ENCODE data around the gene THAP4. TPM values are rescaled to one million over a fixed set of nuclear protein-coding genes. Genes with fewer than 3 reads are reported as not detected.
A peak's percentile ranks its signal among the peaks of the same experiment; 100 is the strongest.

THAP4 gene
- total and polyA plus RNA-seq, 2 of the 13 experiments (the other 11 are each of a cell fraction or from before 2014, with no cell fraction given), result 59.7 to 75.7 TPM

- TF ChIP-seq TBX3 (IDR thresholded peaks at IDR 0.05; ENCODE audit: borderline replicate concordance) (peak; percentile 73; the same call in 1 of the 2 replicates), POLR2AphosphoS5 (IDR thresholded peaks at IDR 0.05; ENCODE audit: low read depth, low read length) (no peak), ZNF879 (CRISPR knock-in tag; IDR thresholded peaks at IDR 0.05) (no peak), ELK4 (CRISPR knock-in tag; IDR thresholded peaks at IDR 0.05; ENCODE audit: borderline replicate concordance) (no peak), ZSCAN25 (CRISPR knock-in tag; IDR thresholded peaks at IDR 0.05) (peak; percentile 46; the same call in 1 of the 2 replicates), SMC3 (IDR thresholded peaks at IDR 0.05; ENCODE audit: low read length) (no peak), ZNF230 (CRISPR knock-in tag; IDR thresholded peaks at IDR 0.05) (peak; percentile 59), SNAI1 (CRISPR knock-in tag; IDR thresholded peaks at IDR 0.05; ENCODE audit: borderline replicate concordance) (no peak), ZNF280D (CRISPR knock-in tag; IDR thresholded peaks at IDR 0.05) (peak; percentile 79), ZNF768 (CRISPR knock-in tag; IDR thresholded peaks at IDR 0.05) (no peak), RBAK (CRISPR knock-in tag; IDR thresholded peaks at IDR 0.05) (peak; percentile 61; the same call in 1 of the 2 replicates), ZNF720 (CRISPR knock-in tag; IDR thresholded peaks at IDR 0.05) (no peak), SP1 (IDR thresholded peaks at IDR 0.05) (no peak), SP1 (CRISPR knock-in tag; IDR thresholded peaks at IDR 0.05) (no peak), HCFC1 (IDR thresholded peaks at IDR 0.05; ENCODE audit: low read depth, low read length) (no peak), ZNF740 (CRISPR knock-in tag; IDR thresholded peaks at IDR 0.05) (no peak), GPBP1L1 (CRISPR knock-in tag; IDR thresholded peaks at IDR 0.05) (no peak), NFE2 (CRISPR knock-in tag; IDR thresholded peaks at IDR 0.05) (no peak), TFAP4 (IDR thresholded peaks at IDR 0.05; ENCODE audit: borderline replicate concordance, low read depth) (peak; percentile 83; the same call in 1 of the 2 replicates), ZBTB46 (CRISPR knock-in tag; IDR thresholded peaks at IDR 0.05; ENCODE audit: borderline replicate concordance) (peak; percentile 88; the same call in 1 of the 2 replicates), ZNF382 (CRISPR knock-in tag; IDR thresholded peaks at IDR 0.05; ENCODE audit: borderline replicate concordance) (no peak), ZNF432 (CRISPR knock-in tag; IDR thresholded peaks at IDR 0.05; ENCODE audit: borderline replicate concordance) (no peak), RXRB (CRISPR knock-in tag; IDR thresholded peaks at IDR 0.05; ENCODE audit: borderline replicate concordance) (peak; percentile 92)
Observed at GRCh38 chr2:241653210-241653750, 16.3 kb upstream of the THAP4 start (continued).
